ENCODE data around the gene CTIF.
"Not testable (repeated sequence)": the region's sequence is repeated elsewhere in the genome, so short reads cannot be mapped to it uniquely, and the experiment has no call there.

Gene CTIF

DNA sequence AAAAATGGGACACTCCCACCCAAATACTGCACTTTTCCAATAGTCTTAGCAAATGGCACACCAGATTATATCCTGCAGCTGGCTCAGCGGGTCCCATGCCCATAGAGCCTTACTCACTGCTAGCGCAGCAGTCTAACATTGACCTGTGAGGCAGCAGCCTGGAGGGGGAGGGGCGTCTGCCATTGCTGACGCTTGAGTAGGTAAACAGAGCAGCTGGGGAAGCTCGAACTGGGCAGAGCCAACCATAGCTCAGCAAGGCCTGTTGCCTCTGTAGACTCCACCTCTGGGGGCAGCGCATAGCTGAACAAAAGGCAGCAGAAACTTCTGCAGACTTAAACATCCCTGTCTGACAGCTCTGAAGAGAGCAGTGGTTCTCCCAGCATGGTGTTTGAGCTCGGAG is 110.4 kb downstream of the CTIF start:
- no peak for DNase-seq

DNA sequence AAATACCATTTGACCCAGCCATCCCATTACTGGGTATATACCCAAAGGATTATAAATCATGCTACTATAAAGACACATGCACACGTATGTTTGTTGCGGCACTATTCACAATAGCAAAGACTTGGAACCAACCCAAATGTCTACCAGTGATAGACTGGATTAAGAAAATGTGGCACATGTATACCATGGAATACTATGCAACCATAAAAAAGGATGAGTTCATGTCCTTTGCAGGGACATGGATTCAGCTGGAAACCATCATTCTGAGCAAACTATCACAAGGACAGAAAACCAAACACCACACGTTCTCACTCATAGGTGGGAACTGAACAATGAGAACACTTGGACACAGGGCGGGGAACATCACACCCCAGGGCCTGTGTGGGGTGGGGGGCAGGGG is 115.8 kb downstream of the CTIF start:
- not testable (repeated sequence) for DNase-seq

DNA sequence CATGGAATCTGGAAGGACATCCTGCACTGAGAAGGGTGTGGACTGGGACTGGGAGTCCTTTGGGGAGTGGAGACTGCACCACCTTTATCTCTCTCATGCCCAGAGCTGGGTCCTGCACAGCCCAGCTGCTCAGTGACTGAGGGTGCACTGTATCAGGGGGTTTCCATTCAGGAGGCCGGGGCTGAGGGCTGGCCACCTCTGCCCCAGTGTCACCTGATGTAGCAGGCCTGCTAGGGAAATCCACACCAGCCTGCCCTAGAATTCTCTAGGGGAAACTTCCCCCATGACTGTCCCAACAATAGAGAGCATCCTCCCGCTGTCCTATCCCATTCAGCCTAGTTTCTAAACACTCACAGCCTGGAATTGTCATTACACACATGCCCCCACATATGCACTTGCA is 116.7 kb downstream of the CTIF start:
- no peak for DNase-seq

DNA sequence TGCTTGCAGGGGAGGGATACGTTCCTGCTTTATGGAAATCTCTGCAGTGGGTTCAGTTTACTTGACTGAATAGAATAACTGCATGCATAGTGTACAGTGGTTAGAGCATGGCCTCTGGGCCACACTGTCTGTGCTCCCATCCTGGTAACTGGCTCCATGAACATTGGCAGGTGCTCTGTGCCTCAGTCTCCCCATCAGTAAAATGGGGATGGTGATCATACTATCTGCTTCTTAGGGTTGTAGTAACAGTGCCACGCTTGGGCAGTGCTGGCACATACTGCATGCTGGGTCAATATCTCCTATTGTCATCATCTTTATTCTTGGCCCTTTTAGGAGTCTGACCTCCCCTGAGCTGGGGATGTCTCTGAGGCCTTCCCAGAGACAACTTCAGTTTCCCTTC is 117.3 kb downstream of the CTIF start:
- DNase-seq = no peak

DNA sequence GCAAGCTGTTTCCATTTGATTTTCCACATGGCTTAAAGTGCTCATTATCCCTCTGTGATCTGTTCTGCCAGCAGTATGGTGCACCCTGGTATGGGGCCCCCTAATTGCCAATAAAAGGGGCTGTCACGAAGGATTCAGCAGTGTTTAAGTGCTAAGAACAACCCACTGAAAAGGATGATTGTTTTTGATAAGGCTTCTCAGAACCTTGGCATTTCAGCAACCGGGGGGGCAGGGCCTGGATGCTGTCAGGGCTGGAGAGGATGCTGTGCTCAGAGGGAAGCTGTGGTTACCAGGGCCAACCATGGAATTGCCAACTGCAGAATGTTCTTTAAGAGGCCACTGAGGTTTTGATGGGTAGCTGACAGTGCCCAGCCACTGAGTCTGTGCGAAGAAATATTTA is 117.8 kb downstream of the CTIF start:
- DNase-seq = peak; percentile 61

DNA sequence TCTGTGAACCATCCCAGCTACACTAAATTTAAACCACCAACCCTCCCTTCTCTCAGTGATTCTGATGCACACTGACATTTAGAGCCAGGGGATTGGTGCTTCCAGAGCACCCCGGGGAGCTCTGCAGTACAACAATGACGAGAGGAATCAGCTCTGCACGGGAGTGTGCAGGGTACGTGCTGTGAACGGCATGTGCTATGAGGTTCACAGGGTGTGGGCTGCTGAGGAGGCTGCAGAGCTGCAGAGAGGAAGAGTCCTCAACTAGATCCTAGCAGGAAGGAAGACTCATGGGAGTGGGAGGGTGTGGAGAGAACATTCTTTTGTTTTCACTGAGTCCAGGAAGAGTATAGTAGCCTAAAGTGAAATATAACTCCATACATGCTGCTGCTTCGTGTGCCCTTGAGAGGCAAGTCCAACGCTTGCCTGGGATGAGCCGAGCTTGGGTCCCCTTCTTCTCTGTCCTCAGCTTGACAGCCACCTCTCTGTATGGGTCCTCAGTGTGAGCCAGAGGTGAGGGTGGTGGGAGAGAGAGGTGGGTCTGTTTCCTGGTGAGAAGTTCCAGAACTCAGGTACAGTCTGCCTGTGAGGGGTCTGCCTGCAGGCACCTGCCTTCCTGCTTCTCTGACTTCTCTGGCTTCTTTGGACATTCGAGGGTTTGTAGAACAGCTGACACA is 118.8 kb downstream of the CTIF start:
- no peak for DNase-seq

DNA sequence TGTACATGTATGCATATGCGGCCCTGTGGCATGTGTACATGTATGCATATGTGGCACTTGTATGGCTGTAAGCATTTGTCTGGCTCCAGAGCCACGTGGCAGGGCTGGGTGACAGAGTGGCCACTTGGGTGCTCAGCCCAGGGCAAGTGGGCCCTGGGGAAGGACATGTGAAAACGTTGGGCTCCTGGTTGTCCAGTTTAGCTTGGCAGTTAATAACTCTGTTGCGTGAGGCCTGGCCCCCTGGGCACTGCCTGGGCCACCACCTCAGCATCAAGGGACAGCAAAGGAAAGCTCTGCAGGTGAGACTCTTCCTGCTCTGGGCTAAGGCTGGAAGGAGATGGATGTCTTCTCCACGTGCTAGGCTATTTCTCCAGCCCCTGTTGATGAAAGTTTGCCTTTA is 119.9 kb downstream of the CTIF start:
- DNase-seq = no peak

DNA sequence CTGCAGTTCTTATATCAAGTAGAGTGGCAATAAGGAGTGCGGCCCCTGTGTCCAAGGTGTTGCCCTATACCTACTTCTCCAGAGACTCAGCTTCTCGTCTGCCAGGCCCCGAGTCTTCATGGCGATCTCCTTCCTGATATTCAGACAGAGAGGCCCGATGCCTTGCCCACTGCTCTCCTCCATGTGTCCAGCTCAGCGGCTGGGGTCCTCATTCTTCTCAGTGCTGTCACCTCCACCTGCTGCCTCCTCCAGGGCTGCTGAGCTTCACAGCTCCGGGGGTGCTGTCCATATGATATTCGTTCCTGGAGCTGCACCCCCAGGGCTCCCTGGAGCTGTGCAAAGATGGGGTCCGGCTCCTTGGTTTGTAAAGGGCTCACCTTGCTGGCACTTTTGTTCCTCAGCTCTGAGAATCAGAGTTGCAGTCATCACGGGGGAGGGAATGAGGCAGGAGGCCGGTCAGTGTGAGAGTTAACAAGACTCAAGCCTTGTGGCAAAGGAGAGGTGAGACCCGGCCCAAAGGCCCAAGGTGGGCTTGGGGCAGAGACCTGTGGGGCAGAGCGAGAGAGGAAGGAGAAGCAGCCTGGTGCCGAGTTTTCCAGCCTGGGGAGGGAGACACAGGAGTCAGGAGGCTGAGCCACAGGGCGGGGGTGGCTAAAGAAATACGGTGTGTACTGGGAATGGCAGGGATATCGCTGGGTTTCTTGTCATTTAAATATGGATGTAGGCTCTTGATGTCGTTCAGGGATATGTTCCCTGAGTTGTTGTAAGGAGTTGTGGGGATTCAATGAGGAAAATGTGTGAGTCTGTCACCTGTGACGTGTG is 120.6 kb downstream of the CTIF start:
- DNase-seq = no peak

DNA sequence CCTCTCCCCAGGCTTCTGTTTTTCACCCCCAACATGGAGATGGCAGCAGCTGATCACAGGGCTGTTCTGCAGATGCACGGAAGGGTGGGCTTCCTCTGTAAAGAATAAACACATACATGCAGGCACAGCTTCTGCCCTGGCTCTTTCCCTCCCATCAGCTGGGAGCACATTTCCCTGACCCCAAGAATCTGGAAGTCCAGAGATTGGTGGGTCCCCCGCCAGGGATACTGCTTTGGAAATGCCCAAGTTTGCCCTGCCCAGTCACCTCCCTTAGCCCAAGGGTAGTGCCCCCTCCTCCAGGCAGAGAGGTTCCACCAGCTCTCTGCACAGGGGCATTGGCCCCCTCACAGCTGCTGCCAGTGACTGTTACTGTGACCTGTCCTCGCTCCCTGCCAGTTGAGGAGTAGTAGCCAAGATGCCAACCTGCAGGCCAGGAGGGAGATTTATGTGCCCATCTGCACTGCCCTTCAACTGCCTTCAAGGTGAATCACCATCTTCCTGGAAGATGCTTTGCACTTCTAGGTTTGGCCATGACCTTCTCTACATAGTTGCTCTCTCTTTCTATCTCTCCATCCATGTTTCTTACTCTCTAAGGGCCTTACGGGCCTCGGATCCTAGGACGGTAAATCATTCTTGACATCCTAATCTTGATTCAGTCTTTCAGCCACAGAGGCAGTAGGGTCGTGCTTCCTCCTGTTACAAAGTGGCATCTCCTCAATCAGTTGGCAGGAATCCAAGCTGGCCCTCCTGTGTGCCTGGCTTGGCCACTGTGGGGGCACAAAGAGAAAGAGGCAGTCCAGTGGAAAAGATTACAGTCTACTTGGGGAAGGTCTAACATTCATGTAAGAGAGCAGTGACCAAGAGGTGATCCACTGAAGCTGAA is 121.8 kb downstream of the CTIF start:
- no peak for DNase-seq

DNA sequence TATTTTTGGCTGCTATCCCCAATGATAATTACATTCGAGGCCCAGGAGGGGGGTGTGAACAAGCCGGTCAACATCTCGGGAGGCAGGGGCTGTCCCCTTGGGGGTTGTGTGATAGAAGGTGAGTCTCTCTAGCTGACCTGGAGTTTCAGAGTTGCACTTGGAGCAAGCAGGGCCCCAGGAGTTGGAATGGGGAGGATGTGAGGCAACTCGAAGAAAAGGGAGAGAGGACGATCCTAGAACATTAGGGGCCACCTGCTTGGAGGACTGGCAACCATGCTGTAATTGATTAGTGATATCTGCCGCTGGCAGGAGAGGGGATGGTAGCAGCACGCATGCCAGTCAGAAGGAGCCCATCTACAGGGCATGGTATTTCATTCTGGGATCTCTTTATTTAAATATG is 122.6 kb downstream of the CTIF start:
- DNase-seq = no peak

DNA sequence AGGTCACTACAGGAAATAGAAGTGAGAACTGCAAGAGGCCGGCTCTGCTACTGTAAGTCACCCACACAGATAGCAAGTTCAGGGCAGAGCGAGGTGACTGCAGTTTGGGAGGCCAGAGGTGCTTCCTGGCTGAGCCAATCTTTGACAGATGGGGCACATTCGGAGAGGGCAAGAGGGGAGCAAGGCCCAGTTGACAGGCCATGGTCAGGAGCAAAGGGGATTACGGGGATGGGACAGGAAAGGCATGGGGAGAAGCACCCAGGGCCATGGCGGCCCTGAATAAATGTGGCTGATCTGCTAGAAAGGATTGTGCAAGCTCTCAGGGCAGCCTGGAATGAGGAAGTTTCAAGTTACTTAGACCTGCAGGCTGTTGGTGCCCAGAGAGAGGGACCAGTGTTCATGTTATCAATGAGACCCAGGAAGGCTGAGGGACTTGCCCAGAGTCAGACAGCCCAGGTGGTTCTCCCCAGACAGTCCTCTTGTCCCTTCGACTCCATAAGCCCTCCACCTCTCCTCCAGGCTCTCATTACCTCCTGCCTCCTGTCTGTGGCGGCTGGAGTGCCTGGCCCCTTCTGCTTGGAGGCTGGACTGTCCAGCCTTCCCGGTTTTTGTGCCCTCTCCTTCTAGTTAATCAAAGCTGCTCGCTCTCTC is 123.3 kb downstream of the CTIF start:
- DNase-seq = peak; percentile 68

DNA sequence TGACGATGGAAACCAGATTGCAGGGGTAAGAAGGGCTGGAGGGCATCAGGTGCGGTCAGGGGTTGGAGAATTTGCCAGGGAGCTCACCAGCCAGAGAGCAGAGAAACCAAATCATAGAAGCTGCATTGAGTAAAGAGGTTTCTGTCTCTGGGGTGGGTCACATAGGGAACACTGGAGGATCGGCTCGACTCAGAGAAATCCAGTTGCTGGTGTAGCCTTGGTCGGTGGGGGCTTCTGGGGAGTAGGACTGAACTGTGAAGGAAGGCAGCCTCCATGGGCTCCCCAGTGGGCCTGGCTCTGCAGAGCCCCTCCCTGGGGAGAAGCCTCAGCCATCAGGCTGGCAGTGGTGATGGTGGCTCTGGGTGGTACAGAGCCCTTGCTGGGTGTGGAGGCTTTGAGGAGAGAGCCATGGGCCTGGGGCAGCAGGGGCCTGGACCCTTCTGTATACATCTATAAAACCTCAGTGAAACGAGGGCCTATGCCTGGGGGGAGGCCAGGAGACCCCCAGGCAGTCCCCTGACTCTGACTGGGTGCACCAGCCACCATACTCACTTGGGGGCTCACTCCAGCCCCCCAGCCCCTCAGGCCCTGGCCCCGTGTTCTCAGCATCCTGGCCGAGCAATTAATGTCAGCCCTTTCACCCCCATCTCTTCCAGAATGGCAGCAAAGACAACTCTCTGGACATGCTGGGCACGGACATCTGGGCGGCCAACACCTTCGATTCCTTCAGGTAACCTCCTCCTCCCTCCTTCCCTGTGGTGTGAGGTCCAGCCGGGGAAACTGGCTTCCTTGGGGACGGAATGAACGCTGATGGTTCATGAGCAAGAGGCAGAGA is 124.5 kb downstream of the CTIF start:
- DNase-seq = no peak

DNA sequence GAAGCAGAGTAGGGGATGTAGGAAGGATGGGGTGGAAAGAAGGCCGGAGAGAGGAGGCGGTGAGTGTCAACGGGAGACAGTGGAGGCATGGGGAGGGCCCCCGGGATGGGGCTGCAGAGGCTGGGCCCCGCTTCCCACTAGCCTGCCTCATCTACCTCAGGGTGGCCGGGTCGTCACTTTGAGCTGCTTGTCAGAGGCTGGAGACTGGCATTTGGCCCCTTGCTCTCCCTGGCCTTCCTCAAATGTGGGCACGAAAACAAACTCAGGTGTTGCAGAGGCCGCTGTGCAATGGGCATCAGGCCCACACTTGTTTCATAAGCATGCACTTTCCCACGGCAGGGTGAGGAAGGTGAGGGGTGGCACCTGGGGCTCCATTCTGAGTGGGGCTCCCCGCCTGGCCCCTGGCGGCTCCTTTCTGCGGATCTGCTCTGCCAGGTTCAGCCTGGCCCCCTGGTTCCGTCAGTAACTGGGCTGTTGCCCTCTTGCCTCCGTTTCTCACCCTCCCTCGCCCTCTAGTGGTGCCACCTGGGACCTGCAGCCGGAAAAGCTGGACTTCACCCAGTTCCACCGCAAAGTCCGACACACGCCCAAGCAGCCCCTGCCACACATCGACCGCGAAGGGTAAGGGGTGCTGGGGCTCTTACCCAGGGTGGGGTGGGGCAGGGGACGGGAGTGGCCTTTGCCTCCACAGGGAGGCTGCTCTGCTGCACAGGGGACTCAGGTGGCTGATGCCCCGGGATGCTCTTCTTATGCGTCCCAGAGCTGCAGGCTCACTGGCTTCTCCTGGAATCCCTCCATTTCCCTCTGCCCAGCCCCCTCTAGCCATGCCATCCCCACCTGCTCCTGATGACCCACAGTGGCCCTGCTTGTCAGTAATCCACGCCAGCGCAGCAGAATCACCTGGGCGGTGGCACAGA is 125.4 kb downstream of the CTIF start:
- DNase-seq = peak; percentile 51

DNA sequence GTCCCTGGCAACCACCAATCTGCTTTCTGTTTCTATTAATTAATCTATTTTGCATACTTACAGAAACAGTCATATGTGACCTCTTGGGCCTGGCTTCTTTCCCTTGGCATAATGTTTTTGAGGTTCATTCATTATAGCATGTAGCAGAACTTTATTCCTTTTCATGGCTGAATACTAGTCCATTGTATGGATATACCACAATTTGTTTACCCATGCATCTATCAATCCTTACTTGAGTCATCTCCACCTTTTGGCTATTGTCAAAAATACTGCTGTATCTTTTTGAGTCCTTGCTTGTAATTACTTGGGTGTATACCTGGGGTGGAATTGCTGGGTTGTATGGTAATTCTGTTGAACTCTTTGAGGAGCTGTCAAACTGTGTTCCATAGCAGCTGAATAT is 126.8 kb downstream of the CTIF start:
- DNase-seq = no peak

DNA sequence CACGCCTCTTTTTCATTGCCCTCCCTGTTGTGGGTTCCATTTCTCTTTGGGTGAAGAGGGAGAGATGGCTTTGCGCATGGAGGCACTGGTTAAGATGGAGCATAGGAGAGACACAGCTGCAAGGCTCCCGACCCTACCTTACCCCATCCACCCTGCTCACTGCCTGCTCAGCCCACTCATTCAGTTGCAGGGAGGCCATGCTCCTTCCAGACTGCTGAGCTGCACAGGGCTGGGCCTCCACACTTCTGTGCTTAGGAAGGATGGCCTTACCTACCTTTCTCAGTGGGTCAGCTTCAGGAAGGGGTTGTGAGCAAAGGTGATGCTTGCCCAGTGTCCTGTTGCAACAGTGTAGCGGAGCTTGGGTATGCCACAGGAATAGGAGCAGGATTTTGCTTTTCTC is 127.8 kb downstream of the CTIF start:
- DNase-seq = no peak

DNA sequence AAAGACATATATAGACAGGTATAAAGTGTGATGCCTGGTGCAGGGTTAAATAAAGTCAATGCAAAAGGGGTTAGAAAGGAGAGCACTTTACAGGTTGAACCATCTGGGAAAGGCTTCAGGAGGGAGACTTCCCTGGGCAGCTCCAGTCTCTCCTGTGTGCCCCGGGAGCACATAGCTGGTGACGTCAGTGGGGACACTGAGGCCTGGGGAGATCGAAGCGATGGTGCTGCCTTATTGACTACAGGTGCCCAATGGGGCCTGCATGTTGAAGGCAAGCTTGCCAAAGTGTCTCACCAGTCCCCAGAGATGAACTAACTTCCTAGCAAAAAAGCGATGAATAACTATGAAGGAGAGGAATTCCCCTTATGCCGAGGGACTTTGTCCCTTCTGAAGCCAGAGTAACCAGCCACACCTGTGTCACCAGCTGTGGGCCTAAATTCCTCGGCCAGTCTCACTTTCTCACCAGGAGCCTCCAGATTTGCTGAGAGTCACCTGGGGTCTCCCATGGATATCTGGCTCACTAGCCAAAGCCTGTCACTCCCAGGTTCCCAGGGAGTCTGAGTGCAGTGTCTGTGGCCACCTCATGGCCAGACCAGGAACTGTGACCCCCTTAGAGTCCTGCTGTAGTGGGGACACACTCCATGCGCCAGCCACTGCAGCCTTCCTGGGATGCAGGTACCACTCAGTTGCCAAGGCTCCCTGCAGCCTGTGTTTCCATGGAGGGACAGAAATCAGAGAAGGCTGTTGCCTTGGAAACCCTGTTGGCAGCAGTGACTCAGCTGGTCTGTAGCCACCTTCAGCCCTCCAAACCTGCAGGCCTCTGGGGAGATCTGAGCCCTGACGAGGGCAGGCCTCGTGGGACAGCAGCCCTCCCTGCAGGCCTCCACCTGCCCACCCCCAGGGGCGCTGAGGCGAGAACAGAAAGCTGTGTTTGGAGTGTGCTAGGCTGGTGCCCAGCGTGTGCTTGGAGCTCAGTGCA is 128.7 kb downstream of the CTIF start:
- DNase-seq = no peak

DNA sequence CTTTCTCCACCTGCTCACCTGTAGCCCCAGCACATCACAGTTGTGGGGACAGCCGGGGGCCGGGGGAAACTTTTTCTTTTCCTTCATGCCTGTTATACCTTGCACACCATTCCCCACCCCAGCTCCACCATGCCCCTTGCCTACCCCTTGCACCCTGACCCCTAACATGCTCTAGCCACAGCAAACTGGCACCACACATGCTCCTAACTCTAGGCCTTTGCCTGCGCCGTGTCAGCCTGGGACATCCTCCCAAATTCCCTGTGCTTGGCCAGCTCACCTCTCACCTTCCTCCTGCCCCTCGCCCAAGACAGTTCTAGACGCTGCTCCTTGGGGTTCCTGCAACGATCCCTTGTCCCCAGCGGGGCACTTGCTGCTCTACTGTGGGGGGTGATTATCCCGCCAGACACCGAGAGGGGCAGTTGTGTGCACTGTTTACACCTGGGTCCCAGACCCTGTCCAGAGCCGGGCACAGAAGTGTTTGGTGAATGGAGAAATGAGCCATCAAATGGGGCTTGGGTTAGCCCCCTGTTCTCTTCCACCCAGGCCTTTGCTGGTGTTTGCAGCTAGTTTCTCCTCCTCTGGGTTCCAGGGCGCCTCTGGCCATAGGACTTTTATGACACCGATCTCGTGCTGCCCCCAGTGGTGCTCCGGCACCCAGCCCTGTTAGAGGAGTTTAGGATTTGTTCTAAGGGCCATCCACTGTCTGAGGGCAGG is 129.8 kb downstream of the CTIF start:
- DNase-seq = no peak

DNA sequence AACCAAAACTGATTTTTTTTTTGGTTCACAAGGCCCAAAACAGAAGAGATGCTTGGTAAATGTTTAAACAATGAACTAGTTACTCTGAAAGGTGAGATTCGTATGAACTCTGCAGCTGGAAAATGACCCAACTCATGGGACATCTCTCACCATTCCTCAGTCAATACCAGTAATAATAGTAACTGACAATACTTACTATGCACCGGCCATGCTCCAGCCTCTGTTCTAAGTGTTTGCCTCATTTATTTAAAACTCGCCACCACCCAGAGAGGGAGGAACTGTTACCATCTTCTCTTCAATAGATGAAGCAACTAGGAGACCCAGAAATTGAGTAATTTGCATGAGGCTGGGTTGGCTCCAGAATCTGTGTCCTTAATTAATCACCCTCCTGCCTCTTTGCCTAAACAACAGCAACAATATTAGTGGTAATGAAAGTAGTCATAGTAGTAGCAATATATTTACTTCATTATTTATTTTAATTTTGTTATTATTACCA is 130.4 kb downstream of the CTIF start:
- DNase-seq = no peak

Measured in EL (cell line).